DND-41 (cell line): ENCODE measurements around the gene FXYD4.

ENCODE experiments used
- EZH2 ChIP-seq: IDR thresholded peaks from 3 replicates; pipeline ENCODE4 v1.6.1; 2012; ENCODE audit warnings: borderline replicate concordance, low read depth, mild to moderate bottlenecking, moderate library complexity, low read length, inconsistent platforms; ENCODE audit not compliant: severe bottlenecking
- TF ChIP-seq, protein P1 (sequence below): IDR thresholded peaks from 2 replicates; pipeline ENCODE4 v1.5.1; 2012; ENCODE audit warnings: borderline replicate concordance, low read length, moderate library complexity, mild to moderate bottlenecking; ENCODE audit not compliant: poor library complexity, severe bottlenecking; ENCODE audit errors: extremely low read depth

DNA sequence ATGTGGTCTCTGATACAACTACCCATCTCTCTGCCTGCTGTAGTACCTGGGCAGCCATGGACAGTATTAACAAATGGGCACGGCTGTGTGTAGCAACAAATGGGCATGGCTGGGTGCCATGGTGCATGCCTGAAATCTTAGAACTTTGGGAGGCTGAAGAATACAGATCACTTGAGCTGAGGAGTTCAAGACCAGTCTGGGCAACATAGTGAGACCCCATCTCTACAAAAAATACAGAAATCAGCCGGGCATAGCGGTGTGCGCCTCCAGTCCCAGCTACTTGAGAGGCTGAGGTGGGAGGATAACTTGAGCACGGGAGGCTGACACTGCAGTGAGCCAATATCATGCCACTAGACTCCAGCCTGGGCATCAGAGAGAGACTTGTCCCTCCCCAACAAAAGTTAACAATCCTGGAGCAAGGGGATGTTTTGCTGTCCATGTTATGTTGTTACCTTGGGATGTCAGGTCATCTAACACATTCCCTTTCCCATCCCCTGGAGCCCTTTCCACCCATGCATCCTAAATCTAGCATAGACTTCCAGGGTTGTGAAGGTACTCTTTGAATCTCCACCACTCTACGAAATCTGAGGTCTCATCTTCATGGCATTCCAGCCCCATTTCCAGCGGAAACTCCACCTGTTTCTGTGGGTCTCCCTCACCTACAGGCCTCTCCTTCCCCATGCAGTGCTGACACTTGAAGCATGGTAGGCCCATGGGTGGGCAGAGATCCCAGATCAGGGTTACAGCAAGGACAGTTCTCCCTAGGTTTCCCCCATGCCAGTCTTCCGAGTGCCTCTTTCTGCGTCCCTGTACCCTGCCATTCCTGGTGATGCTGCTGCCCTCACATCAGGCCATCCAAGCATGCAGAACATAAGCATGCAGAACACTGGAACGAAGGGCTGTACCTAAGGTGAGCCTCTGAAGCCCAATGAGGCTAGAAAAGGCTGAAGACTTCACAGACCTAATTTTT, 13.1 kb downstream of the FXYD4 start:
- TF ChIP-seq, protein P1, sequence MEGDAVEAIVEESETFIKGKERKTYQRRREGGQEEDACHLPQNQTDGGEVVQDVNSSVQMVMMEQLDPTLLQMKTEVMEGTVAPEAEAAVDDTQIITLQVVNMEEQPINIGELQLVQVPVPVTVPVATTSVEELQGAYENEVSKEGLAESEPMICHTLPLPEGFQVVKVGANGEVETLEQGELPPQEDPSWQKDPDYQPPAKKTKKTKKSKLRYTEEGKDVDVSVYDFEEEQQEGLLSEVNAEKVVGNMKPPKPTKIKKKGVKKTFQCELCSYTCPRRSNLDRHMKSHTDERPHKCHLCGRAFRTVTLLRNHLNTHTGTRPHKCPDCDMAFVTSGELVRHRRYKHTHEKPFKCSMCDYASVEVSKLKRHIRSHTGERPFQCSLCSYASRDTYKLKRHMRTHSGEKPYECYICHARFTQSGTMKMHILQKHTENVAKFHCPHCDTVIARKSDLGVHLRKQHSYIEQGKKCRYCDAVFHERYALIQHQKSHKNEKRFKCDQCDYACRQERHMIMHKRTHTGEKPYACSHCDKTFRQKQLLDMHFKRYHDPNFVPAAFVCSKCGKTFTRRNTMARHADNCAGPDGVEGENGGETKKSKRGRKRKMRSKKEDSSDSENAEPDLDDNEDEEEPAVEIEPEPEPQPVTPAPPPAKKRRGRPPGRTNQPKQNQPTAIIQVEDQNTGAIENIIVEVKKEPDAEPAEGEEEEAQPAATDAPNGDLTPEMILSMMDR = no peak
- no peak for TF ChIP-seq EZH2
